Activated CD8-positive, alpha-beta memory T cell treated with anti-CD3 and anti-CD28 coated beads, Interleukin-2, amount 50 U/mL, for 1 hour (primary cell): Measurements from ENCODE around the gene EHD2.

Source experiments
- DNase-seq: peaks from one replicate; pipeline ENCODE4 v3.0.0-alpha.2; 2020; ENCODE audit errors: extremely low read depth

EHD2 gene

DNA sequence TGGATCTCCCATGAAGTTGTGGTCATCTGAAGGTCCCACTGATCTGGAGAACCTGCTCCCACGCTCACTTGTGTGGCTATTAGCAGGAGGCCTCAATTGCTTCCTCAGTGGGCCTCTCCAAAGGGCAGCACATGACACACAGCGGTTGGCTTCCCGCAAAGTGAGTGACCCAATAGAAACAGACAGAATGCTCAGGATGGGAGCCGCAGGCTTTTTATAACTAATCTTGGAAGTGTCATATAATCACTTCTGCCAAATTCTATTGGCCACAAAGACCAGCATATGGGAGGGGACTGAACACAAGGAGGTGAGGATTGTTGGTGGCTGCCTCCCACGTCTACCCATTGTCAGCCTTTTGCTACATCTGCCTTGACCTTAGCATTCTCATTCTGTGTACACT, 22.1 kb upstream of the EHD2 start:
- no peak for DNase-seq

DNA sequence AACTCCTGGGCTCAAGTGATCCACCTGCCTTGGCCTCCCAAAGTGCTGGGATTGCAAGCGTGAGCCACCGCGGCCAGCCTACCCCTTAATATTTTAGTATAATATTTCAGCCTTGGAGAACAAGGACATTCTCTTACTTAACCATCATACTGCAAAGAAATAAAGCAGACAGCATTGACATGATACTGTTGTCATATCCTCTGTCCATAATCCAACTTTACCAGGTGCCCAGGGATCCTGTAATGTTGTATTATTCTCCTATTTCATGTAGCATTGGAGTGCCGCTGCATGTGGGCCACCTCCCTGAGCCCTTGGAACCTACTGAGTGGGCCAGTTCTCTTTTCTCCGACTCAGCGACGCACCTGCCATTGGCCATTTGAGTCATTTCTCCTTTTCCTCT, 21.4 kb upstream of the EHD2 start:
- DNase-seq = no peak

DNA sequence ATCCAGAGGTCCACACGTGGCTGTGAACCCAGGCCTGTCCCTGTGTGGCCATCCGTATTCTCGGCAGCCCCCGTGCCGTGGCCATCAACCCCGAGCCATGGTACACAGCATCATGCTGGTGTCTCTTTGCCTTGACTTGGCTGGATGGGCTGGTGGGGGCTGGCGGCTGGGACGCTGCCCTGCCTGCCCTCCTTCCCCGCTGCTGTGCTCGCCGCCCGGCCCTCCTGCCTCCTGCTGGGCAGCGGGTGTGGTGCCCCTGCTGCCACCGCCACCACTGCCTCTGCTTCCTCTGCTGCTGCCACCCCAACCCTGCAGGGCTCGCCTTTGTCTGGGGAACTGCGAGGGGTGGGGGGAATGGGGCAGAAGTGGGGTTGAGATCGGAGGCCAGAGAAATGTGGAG, 19.7 kb upstream of the EHD2 start:
- DNase-seq = no peak

DNA sequence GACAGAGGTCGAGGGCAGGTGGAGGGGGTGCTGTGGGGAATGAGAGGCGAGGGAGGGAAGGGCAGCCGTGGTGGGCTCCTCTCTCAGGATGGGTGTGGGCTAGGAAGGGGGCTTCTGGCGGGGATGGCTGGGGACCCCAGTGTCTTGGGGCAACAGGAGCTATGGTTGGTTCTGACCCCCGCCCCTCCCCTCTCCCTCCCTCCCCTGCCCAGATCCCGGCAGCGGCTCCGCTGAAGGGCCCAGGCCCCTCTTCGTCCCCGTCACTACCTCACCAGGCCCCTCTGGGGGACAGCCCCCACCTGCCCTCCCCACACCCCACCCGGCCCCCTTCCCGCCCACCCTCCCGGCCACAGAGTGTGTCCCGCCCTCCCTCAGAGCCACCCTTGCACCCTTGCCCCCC, 19.3 kb upstream of the EHD2 start:
- DNase-seq = no peak

DNA sequence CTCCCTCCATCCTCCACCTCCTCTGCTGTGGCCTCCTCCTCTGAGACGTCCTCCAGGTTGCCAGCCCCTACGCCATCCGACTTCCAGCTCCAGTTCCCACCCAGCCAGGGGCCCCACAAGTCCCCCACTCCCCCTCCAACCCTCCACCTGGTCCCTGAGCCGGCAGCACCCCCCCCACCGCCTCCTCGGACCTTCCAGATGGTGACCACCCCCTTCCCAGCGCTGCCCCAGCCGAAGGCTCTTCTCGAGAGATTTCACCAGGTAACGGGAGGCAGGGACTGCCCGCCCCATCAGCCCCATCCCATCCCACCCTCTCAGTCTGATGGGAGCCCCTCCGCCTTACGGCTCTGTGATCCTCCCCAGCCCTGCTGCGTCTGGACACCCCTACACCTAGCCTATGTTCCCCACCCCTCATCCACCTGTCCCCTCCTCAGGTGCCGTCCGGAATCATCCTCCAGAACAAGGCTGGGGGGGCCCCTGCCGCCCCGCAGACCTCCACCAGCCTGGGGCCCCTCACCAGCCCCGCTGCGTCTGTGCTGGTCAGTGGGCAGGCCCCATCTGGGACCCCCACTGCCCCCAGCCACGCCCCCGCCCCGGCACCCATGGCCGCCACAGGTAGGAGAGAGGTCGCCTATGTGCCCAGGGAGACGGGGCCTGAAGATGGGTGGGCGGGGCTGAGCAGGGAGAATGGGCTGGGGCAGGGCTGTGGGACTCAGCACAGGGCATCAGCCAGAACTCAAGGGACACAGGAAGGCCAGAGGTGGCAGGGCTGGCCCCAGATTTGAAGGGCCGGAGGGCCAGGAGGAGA, 18.6 kb upstream of the EHD2 start:
- DNase-seq = no peak

DNA sequence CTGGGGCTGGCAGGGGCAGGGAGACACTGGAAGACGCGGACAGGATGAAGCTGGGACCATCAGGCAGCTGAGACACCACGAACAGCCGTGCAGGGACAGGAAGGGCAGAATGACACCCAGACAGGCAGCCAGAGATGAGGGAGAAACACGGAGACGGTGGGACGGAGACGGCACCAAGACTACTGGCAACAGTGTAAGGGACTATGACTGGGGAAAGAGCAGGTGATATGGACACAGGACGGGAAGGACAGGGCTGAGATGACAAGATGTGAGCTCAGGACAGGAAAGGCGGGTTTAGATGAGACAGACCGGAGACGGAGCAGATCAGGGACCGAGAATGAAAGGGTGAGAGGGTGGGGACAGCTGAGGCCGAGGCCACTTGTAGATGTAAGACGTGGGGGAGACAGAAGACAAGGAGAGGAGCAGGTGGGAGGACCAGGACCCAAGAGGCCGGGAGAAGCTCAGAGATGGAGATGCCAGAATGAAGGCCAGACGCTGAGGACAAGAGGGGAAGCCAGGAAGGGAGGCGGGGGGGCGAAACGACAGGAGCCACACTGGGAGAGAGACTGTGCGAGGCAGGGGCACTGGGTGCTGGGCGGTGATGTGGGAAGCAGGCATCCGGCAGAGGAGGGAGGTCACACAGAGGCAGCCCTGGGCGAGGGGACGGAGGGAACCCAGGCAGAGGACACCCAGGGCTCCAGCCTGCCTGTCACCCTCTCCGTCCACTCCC, 17.5 kb upstream of the EHD2 start:
- no peak for DNase-seq

DNA sequence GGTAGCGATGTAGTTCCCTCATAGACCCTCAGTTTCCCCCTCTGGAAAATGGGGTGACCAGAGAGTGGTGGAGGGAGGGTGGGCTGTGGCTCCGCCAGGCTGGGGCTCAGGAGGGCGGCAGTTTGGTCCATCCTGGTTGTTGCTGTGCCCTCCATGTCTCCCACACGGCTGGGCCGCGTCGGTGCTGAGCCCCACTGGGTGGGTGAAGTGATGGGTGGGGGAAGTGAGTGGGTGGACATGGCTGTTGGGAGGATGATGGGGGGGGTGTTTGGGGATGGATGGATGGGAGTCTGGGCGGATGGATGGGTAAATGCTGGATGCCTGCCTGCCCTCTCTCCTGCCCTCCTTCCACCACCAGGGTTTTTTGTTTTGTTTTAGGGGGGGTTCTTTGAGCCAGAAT, 16.6 kb upstream of the EHD2 start:
- DNase-seq = no peak

DNA sequence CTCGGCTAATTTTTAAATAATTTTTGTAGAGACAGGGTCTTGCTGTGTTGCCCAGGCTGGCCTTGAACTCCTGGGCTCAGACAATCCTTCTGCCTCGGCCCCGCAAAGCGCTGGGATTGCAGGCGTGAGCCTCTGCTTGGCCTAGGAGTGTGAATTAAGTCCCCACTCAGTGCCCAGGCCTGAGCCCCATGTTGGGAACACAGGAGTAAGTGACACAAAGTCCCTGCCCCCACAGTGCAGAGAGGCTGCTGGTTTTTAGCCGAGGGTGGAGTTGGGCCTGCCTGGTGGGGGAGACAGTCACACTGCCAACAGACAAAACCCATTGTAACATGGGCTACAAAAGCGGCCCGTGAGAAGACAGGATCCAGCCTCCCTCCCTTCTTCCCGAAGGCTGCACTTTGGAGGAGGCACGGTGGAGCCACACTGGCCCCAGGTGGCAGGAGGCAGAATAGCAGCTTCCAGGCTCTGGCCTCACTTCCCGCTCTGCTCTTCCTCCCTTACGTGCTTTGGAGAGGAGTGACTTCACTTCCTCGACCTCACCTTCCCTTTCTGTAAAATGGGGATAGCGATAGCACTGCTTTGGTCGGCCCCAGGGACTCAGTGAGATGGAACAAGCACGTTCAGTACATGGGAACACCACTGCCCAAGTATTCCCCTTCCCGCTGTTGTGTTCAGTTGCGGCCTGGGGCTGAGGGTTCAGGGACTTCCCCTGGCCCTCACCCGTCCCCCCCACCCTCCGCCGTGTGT, 15.2 kb upstream of the EHD2 start:
- DNase-seq = no peak

DNA sequence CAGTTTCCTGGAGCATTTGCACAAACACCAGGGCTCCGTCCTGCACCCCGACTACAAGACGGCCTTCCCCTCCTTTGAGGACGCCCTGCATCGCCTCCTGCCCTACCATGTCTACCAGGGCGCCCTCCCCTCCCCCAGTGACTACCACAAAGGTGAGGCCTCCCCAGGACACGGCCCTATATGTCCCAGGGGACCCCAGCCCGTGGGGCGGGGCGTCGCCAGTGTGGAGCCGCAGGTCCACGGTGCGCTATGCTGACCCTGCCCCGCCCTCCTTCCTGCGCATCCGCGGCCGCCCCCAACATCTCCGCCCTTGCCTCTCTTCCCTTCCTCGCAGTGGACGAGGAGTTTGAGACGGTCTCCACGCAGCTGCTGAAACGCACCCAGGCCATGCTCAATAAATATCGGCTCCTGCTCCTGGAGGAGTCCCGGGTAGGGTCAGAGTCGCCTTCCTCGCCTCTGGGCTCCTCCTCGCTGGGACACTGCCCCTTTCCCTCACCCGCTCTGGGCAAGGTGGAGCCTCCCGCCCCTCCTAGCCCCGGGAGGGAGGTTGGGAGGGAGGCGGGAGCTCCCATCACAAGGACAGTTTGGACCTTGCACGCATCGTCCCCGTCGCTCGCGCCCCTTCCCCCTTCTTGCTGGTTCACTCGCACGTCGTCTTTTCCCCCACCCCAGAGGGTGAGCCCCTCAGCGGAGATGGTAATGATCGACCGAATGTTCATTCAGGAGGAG, 14.4 kb upstream of the EHD2 start:
- DNase-seq = no peak

DNA sequence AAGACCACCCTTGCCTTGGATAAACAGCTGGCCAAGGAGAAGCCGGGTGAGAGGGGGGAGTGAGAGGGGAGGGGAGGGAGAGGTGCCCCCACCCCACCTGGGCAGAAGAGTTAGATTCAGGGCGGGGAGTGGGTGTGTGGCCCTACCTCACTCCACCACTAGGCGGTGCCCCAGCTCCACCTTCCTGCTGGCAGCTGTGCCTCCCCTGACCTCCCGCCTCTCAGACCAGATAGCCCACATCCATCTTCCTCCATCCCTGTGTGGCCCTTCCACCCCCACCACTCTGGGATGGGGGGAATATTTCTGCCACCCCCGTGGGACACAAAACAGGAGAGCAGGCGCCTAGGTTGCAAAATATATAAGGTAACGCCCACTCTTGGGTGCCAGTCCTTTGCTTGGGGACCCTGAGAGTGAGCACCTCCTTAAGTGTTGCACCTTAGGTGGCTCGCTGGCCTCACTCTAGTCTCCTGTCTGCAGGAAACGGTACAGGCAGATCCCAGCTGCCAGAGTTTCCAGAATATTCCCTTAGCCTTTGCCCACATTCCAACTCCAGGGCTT, 13.8 kb upstream of the EHD2 start:
- DNase-seq = no peak

DNA sequence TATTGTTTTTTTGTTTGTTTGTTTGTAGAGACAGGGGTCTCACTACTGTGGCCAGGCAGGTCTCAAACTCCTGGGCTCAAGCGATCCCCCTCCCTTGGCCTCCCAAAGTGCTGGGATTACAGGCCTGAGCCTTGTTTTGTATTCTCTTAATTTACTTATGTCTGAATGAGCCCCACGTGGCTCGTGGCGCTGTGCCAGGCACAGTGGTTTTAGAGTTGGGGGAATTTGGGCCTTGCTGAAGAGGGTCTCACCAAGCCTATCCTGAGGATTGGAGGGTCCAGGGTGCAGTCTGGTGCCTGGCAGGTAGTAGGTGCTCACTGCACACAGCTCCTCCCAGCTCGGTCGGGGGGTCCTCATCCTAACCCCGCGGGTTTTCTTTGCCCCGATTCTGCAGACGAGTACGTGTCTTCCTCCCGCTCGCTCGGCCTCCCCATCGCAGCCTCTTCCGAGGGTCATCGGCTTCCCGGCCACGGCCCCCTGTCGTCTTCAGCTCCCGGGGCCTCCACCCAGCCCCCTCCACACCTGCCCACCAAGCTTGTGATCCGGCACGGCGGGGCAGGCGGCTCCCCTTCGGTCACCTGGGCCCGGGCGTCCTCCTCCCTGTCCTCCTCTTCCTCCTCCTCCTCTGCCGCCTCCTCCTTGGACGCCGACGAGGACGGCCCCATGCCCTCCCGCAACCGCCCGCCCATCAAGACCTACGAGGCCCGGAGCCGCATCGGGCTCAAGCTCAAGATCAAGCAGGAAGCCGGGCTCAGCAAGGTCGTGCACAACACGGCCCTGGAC, 12.1 kb upstream of the EHD2 start:
- DNase-seq = no peak

DNA sequence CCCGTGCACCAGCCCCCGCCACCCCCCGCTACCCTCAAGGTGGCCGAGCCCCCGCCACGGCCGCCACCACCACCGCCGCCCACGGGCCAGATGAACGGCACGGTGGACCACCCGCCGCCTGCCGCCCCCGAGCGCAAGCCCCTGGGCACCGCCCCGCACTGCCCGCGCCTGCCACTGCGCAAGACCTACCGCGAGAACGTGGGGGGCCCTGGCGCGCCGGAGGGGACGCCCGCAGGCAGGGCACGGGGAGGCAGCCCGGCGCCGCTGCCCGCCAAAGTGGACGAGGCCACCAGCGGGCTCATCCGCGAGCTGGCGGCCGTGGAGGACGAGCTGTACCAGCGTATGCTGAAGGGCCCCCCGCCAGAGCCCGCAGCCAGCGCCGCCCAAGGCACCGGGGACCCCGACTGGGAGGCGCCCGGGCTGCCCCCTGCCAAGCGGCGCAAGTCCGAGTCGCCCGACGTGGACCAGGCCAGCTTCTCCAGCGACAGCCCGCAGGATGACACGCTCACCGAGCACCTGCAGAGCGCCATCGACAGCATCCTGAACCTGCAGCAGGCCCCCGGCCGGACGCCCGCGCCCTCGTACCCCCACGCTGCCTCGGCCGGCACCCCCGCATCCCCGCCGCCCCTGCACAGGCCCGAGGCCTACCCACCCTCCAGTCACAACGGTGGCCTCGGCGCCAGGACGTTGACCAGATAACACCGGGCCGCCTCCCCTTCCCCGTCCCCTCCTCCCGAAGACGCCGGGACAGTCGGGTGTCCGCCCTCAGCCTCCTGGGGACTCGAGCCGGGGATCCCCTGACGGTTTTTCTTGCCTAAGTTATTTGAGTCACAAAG, 11.3 kb upstream of the EHD2 start:
- no peak for DNase-seq

DNA sequence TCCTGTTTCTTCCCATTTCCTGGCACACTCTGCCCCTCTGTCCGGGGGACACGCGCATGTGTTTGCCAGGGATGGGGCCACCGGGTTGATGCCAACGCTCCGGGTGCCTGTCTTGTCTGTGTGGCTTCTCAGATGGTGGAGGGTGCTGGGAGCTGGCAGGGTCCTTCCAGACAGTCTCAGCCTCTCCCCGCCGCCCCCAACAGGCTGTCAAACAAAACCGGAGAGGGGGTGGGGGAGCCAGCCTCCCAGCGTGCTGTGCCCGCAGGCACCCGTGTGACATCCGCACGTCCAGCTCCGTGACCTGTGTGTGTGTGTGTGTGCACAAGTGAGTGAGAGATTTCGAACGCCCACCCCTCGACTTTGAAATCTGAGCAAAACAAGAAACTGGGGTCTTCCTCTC, 10.6 kb upstream of the EHD2 start:
- DNase-seq = no peak

DNA sequence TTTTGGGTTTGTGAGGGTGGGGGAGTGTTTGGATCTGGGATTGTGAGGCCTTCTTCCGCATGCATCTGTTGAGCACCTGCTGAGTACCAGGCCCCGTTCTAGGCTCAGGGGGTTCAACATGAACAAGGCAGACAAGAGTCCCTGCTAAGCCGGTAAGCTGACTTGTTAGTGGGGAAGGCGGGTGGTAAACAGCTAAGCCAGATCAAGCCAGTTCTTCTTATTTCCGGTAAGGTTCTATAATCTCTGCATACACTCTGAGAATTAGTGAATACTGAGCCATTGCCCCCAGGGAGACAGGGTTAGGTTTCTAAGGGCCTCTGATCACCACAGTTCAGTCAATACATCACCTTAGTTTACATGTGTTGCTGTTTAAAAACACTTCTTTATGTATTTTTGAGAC, 9.9 kb upstream of the EHD2 start:
- DNase-seq = no peak

DNA sequence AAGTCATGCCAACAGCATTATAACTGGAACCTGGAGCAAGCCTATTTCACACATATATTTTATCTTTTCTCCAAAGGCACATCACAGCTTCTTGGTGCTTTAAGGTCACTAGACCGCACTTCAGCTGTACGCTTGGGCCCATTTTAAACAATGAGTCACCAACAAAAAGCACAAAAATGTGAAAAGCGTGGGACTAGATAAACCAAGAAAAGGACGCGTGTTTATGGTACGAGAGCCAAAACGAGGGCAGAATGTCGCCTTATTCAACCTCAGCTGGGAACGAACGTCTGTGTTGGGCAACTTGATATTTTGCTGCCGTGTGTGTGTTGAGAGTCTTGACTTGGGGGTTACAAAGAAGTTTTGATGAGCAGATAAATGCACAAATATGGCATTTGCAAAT, 9.2 kb upstream of the EHD2 start:
- no peak for DNase-seq

DNA sequence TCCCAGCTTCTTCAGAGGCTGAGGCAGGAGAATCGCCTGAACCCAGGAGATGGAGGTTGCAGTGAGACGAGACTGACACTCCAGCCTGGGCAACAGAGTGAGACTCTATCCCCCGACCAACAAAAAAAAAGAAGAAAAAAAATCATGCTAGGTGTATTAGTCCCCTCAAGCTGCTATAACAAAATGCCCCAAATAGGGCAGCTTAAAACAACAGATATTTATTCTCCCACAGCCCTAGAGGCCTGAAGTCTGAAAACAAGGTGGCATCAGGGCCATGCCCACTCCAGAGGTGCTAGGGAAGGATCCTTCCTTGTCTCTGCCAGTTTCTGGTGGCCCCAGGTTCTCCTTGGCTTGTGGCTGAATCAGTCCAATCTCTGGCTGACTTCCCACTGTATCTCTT, 8.6 kb upstream of the EHD2 start:
- DNase-seq = no peak

DNA sequence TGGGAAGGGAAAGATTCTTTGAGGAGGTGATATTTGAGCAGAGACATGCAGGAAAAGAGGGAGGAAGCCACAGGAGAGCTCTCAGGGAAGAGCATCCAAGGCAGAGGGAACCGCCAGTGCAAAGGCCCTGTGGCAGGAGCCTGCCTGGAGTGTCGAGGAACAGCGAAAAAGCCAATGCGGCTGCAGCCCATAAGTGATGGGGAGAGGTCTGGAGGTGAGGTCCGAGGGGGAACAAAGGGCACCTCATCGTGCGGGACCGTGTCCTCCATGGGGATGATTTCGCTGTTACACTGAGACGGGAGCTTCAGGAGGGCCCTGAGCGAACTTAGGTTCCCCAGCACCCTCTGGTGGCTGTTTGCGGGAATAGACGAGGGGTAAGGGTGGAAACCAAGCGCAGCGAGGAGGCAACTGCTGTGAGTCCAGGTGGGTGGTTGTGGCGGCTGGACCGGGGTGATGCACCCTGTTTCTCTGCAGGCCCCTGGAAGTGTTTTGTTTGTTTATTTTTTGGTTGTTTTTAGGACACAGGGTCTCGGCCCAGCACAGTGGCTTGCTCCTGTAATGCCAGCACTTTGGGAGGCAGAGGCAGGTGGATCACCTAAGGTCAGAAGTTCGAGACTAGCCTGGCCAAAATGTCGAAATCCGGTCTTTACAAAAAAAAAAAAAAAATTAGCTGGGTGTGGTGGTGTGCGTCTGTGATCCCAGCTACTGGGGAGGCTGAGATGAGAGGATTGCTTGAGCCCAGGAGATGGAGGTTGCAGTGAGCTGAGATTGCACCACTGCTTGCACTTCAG, 5.9 kb upstream of the EHD2 start:
- peak; percentile 32 for DNase-seq

DNA sequence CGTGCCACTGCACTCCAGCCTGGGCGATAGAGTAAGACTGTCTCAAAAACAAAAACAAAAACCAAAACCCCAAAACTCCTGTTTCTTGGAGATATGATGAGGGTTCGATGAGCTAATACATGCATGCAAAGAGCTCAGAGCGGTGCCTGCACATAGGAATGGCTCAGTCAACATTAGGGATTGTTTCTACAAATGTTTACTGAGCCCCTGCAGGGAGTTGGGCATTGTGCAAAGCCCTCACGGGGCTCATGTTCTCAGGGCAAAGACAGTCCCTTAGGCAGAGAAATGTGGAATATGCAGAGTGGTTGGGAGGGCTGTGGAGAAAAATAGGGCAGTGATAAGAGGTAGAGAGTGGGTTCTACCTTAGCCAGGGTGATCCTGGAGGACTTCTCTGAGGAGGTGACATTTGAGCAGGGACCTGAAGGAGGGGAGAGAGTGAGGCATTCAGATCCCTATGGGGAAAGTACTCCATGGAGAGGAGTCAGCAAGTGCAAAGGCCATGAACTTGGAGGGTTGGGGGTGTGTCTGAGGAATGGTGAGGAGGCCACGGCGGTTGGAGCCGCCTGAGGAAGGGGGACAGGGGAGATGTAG, 1.5 kb upstream of the EHD2 start:
- DNase-seq = no peak

DNA sequence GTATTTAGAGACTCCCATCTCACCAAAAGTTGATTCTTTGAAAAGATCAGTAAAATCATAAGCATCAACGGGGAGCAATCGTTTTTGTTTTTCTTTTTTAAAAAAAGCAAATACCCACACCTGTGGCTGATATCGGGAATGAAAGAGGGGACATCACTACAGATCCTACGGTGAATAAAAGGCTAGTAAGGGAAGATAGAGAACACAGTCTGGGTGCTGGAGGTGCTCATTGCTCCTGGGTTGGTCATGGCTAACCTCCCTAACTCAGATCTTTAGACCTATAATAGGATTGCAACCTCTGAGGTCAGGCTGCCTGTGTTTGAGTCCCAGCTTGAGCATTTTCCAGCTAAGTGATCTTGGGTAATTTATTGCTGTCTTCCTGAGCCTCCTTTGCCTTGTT, 1.1 kb downstream of the EHD2 start:
- DNase-seq = no peak
